ENCODE results near the gene MYO1B. TPM values are rescaled to one million over a fixed set of nuclear protein-coding genes. Genes with fewer than 3 reads are reported as not detected.
A peak's percentile ranks its signal among the peaks of the same experiment; 100 is the strongest.

MYO1B gene
- total RNA-seq, 1 experiment from 2014 or later, result 37.8 TPM

DNA sequence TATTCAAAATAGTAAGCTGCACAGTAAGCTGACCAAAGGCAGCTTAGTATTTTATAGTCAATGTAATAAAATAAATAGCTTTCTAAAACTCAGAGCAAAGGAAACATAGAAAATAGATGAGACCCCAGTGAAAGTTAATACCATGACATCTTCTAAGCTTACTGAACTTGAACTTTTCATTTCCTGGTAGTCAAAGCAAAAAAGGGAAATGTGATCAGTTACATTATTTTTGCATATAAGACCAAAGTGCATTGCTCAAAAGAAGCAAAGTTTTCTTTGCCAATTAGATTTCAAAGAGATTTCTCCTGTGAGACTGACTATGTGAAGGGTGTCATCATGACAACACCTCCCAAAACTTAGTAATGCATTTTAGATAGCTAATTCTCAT lies 70.2 kb downstream of the MYO1B start:
- TF ChIP-seq, protein P1, sequence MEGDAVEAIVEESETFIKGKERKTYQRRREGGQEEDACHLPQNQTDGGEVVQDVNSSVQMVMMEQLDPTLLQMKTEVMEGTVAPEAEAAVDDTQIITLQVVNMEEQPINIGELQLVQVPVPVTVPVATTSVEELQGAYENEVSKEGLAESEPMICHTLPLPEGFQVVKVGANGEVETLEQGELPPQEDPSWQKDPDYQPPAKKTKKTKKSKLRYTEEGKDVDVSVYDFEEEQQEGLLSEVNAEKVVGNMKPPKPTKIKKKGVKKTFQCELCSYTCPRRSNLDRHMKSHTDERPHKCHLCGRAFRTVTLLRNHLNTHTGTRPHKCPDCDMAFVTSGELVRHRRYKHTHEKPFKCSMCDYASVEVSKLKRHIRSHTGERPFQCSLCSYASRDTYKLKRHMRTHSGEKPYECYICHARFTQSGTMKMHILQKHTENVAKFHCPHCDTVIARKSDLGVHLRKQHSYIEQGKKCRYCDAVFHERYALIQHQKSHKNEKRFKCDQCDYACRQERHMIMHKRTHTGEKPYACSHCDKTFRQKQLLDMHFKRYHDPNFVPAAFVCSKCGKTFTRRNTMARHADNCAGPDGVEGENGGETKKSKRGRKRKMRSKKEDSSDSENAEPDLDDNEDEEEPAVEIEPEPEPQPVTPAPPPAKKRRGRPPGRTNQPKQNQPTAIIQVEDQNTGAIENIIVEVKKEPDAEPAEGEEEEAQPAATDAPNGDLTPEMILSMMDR (conservative IDR thresholded peaks at IDR 0.05; ENCODE audit: low read depth, low read length), result no peak
- no peak for TF ChIP-seq EZH2 (IDR thresholded peaks at IDR 0.05; ENCODE audit: borderline replicate concordance, low read depth, low read length, poor library complexity, severe bottlenecking)
- H3K4me3 ChIP-seq (ENCODE audit: low read depth, low read length, poor library complexity, severe bottlenecking), result no peak overlapping the region
- ChIA-PET POLR2A (ENCODE audit: low non-redundant PET) (no interaction called here), CTCF (no interaction called here)
- intact Hi-C loops (cut with micrococcal nuclease; ENCODE audit: unreplicated experiment), result no loop called here
- no peaks in the 10 kb centered on the region for H3K9me3 ChIP-seq (ENCODE audit: low read depth, low read length, poor library complexity, severe bottlenecking)
- H3K27ac ChIP-seq (ENCODE audit: low read depth, low read length, poor library complexity, severe bottlenecking), result no peak overlapping the region
- H3K36me3 ChIP-seq (ENCODE audit: insufficient read depth, low read length, poor library complexity, severe bottlenecking), result no peaks in the 10 kb centered on the region
- no TSS peak for BruUV-seq (replicated peaks)
- DNase-seq (ENCODE audit: low spot score), result no peak
- H3K27me3 ChIP-seq (replicated peaks; ENCODE audit: insufficient read depth, low read depth, low read length, poor library complexity), result no peaks in the 10 kb centered on the region
- H3K4me1 ChIP-seq (ENCODE audit: insufficient read depth, low read length, poor library complexity, severe bottlenecking), result peaks cover 22% of the 10 kb centered on the region

DNA sequence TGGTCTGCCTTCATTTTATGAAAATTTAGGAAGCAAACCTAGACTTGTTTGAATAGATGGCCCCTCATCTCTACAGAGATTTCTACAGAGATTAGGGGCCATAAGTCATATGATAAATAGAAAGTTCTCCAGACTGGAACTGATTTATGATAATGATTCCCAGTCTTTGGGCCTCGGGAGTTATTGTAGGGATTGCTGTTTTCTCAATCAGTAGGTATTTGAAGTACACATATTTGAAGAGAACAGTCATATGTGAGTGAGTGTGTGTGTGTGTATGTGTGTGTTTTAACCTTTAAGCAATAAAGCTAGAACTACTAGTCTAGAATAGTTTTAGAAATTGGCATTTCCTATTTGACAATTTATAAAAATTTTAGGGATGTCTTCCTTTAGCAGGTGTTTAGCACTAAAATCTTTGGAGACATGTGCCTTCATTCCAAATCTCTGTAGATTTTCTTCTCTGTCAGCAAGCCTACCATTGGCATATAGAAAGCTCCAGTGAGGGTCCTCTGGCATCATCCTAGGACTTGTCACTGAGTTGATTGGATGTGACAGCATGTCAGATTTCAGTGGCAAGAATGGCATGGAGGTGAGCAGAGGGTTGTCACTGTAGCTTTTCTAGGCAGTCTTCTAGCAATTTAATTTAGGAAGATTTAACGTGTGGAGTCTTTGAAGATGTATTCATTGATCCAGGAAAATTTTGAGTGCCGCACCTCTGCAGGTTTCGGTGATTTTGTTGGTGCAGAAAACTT lies 71.2 kb downstream of the MYO1B start:
- Histone ChIP-seq H3K36me3 (ENCODE audit: insufficient read depth, low read length, poor library complexity, severe bottlenecking) (no peaks in the 10 kb centered on the region), H3K27me3 (replicated peaks; ENCODE audit: insufficient read depth, low read depth, low read length, poor library complexity) (no peaks in the 10 kb centered on the region), H3K4me3 (ENCODE audit: low read depth, low read length, poor library complexity, severe bottlenecking) (no peak overlapping the region), H3K9me3 (ENCODE audit: low read depth, low read length, poor library complexity, severe bottlenecking) (no peaks in the 10 kb centered on the region), H3K27ac (ENCODE audit: low read depth, low read length, poor library complexity, severe bottlenecking) (no peak overlapping the region), H3K4me1 (ENCODE audit: insufficient read depth, low read length, poor library complexity, severe bottlenecking) (peaks cover 33% of the 10 kb centered on the region)
- POLR2A ChIA-PET (ENCODE audit: low non-redundant PET), result no interaction called here
- no TSS peak for BruUV-seq (replicated peaks)
- CTCF ChIA-PET, result no interaction called here
- intact Hi-C loops (cut with micrococcal nuclease; ENCODE audit: unreplicated experiment), result no loop called here
- DNase-seq (ENCODE audit: low spot score), result no peak
- TF ChIP-seq, protein P1 (conservative IDR thresholded peaks at IDR 0.05; ENCODE audit: low read depth, low read length), result no peak
- TF ChIP-seq EZH2 (IDR thresholded peaks at IDR 0.05; ENCODE audit: borderline replicate concordance, low read depth, low read length, poor library complexity, severe bottlenecking), result no peak

DNA sequence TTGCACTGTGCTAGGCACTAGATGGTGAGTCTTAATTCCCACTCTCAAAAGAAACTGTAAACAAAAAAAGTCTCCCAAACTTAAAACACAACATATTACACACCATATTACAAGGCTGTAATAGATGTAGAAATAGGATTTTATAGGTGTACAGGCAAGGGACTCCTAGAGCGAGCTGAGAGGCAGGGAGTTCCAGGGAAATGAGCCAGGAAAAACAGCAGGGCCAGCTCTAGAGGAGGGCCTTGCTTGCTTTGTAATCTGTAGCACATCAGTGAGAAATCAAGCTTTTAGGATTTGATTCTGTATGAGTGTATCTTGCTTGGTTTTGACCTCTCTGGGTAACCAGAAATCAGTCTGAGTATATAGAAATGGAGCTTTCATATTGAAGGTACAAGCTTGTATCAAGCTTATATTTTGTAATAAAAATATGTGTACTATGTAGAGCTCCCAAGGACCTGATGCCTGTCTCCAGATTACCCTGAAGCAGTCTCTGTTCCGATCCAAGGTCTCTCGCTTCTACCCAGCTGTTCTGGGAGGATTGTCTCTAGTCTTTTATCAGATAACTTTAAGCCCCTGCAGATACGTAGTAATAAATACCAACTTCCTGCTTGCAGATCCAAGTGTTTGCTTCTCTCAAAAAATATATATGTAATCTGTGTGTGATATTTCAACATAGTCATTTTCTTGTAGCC lies 73.0 kb downstream of the MYO1B start:
- H3K36me3 ChIP-seq (ENCODE audit: insufficient read depth, low read length, poor library complexity, severe bottlenecking), result no peaks in the 10 kb centered on the region
- peaks cover 50% of the 10 kb centered on the region for H3K4me1 ChIP-seq (ENCODE audit: insufficient read depth, low read length, poor library complexity, severe bottlenecking)
- CTCF ChIA-PET, result interaction anchor here (0.6 kb wide), 1 partner anchor 234 kb away, joined by 3 read pairs; no protein-coding TSS in a partner anchor
- no peak overlapping the region for H3K27ac ChIP-seq (ENCODE audit: low read depth, low read length, poor library complexity, severe bottlenecking)
- intact Hi-C loops (cut with micrococcal nuclease; ENCODE audit: unreplicated experiment), result no loop called here
- DNase-seq (ENCODE audit: low spot score), result peak; percentile 25
- H3K9me3 ChIP-seq (ENCODE audit: low read depth, low read length, poor library complexity, severe bottlenecking), result peaks cover under 1% of the 10 kb centered on the region
- POLR2A ChIA-PET (ENCODE audit: low non-redundant PET), result interaction anchor here (0.5 kb wide), 1 partner anchor 14 kb away, joined by 4 read pairs; no protein-coding TSS in a partner anchor
- TF ChIP-seq, protein P1 (conservative IDR thresholded peaks at IDR 0.05; ENCODE audit: low read depth, low read length), result no peak
- TF ChIP-seq EZH2 (IDR thresholded peaks at IDR 0.05; ENCODE audit: borderline replicate concordance, low read depth, low read length, poor library complexity, severe bottlenecking), result no peak
- H3K4me3 ChIP-seq (ENCODE audit: low read depth, low read length, poor library complexity, severe bottlenecking), result no peak overlapping the region
- BruUV-seq (replicated peaks), result no TSS peak
- no peaks in the 10 kb centered on the region for H3K27me3 ChIP-seq (replicated peaks; ENCODE audit: insufficient read depth, low read depth, low read length, poor library complexity)

Data from A673 (cell line).